ENCODE data around the gene N4BP3. TPM values are rescaled to one million over a fixed set of nuclear protein-coding genes. Genes with fewer than 3 reads are reported as not detected.

N4BP3 gene
- polyA plus RNA-seq, 4 donors = 4.0 to 5.2 (median 4.5) TPM

DNA sequence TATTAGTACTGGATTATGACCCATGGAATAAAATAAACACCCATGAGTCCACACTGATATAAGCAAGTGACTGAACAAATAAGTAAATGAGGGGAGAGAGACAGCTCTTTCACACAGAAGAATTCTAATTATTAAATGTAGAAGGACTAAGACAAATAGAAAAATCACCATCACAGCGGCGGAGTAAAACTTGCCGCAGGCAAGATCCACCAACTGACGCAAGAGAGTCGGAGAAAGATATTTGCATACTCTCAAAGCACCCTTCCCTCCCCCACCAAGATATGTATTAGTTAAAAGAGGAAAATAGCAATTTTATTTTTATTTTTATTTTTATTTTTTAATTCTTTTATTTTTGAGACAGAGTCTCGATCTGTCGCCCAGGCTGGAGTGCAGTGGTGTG lies 14.6 kb upstream of the N4BP3 start:
- DNase-seq (ENCODE audit: low read depth in 4 of 4, low spot score in 3 of 4) = no peak

DNA sequence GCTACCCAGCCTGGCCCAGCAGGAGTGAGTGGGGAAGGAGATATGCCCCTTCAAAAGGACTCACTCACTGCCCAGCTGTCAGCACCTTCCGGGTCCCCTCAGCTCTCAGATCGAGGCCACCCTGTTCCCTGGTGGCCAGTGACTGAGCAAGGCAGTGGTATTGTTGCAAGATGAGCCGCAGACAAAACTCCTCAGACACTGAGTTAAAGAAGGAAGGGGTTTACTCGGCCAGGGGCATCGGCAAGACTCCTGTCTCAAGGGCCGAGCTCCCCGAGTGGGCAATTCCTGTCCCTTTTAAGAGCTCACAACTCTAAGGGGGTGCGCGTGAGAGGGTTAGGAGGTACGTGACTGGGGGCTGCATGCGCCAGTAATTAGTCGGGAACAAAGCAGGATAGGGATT lies 9.7 kb upstream of the N4BP3 start:
- DNase-seq (ENCODE audit: low read depth in 4 of 4, low spot score in 3 of 4) = no peak

- DNase-seq (ENCODE audit: low read depth in 4 of 4, low spot score in 3 of 4) = no peak
Measured at GRCh38 chr5:178104492-178104891, 8.8 kb upstream of the N4BP3 start.

DNA sequence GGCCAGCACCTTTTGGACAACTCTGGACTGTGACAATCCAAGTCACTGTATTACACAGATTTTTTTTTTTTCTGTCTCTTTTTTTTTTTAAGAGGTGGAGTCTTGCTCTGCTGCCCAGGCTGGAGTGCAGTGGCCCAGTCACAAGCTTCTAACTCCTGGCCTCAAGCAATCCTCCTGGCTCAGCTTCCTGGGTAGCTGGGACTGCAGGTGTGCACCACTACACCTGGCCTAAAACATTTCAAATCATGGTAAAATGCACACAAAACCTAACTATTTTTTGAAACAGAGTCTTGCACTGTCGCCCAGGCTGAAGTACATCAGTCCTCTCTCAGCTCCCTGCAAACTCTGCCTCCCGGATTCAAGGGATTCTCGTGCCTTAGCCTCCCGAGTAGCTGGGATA lies 7.2 kb upstream of the N4BP3 start:
- DNase-seq (ENCODE audit: low read depth in 4 of 4, low spot score in 3 of 4) = no peak

- no peak for DNase-seq (ENCODE audit: low read depth in 4 of 4, low spot score in 3 of 4)
Measured at GRCh38 chr5:178106556-178107239, 6.6 kb upstream of the N4BP3 start.

GRCh38 chr5:178107756-178108310 lies 5.5 kb upstream of the N4BP3 start:
- no peak for DNase-seq (ENCODE audit: low read depth in 4 of 4, low spot score in 3 of 4)

- DNase-seq (ENCODE audit: low read depth in 4 of 4, low spot score in 3 of 4) = no peak
Measured at GRCh38 chr5:178108446-178108845, 4.9 kb upstream of the N4BP3 start.

DNA sequence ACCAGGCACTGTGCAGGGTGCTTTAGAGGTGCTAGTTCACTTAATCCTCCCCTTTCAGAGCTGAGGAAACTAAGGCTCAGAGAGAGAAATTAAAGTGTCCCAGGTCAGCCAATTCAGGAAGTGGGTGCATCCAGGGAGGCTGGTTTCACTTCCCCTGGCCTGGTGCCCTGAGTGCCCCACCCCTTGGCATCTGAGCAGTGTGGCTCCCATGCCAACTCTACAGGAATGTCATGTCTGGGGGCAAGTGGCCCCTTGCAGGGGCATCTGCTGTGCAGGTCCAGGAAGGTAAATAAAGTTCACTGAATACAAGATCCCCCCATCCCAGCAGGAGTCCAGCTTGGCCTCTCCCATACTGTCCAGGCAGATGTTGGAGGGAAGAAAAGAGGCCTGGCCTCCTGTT lies 4.4 kb upstream of the N4BP3 start:
- no peak for DNase-seq (ENCODE audit: low read depth in 4 of 4, low spot score in 3 of 4)

- no peak for DNase-seq (ENCODE audit: low read depth in 4 of 4, low spot score in 3 of 4)
Measured at GRCh38 chr5:178110511-178110910, 2.8 kb upstream of the N4BP3 start.

GRCh38 chr5:178111925-178112324 lies 1.4 kb upstream of the N4BP3 start:
- no peak for DNase-seq (ENCODE audit: low read depth in 4 of 4, low spot score in 3 of 4)

DNA sequence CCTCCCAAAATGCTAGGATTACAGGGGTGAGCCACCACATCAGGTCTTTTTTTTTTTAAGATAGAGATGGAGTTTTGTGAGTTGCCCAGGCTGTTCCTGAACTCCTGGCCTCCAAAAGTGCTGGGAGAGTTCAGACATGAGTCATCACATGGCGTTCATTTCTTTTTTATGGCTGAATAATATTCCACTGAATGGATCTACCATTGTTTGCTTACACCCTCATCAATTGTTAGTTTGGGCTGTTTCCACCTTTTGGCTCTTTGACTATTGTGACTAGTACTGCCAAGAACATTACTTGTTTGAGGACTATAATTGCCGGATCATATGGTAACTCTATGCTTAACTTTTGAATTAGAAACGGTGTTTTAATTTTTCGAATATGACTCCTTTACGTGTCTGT lies 787 bp upstream of the N4BP3 start:
- DNase-seq (ENCODE audit: low read depth in 4 of 4, low spot score in 3 of 4) = no peak

DNA sequence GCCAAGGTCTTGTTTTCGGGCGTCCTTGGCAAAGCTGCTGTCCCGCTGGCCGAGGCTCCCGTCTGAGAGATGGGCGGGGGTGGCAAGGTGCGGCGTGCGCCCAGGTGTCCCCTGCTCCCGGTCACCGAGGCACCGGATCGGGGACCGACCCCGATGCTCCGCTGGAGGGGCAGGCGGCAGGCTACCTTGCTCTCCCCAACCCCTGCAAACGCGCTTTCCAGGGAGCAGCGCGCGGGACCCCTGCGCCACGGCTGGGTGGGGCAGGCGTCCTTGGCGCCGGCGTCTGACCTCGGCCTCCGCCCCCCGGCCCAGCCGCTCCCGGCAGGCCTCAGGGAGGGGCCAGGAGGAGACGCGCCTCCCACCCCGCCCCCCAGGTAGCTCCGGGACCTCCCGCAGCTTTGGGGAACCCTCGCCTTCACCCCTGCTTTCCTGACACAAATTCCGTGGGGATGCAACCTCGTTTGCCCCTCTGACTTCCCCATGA lies 551 bp downstream of the N4BP3 start:
- DNase-seq (ENCODE audit: low read depth in 4 of 4, low spot score in 3 of 4) = no peak

- DNase-seq (ENCODE audit: low read depth in 4 of 4, low spot score in 3 of 4) = no peak
Measured at GRCh38 chr5:178114325-178115135, 1.2 kb downstream of the N4BP3 start.

DNA sequence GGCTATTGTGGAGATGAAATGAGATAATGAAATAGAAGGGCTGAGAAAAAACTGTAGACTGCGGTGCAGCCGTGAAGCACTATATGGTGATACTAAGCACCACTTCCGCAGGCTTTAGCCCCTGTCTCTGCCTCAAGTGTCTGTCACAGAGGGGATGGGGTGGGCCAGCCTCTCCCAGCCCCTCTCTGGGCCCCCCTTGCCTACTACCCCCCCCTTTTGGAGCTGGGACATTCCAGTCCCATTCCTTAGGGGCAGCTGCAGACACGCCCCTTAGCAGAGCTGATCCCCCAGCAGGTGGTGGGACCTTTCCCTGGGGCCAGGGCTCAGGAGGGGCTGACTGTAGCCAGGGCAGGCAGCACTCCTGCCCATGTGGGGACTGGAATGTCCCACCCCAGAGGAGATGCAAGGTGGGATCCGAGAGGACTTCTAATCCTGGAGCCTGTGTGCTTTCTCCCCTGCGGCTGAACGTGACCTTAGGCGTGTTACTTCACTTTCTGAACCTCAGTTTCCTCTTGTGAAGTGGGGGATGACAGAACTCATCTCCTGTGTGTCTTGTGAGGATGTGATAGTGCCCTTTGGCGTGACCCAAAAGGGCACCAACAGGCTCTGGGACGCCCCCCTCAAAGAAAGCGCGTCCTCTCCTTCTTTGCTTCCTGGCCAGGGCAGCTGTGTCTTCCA lies 1.9 kb downstream of the N4BP3 start:
- DNase-seq (ENCODE audit: low read depth in 4 of 4, low spot score in 3 of 4) = no peak

- DNase-seq (ENCODE audit: low read depth in 4 of 4, low spot score in 3 of 4) = no peak
Measured at GRCh38 chr5:178115814-178116142, 2.4 kb downstream of the N4BP3 start.

GRCh38 chr5:178116143-178116885 lies 3.0 kb downstream of the N4BP3 start:
- no peak for DNase-seq (ENCODE audit: low read depth in 4 of 4, low spot score in 3 of 4)

GRCh38 chr5:178117923-178118701 lies 4.8 kb downstream of the N4BP3 start:
- no peak for DNase-seq (ENCODE audit: low read depth in 4 of 4, low spot score in 3 of 4)

DNA sequence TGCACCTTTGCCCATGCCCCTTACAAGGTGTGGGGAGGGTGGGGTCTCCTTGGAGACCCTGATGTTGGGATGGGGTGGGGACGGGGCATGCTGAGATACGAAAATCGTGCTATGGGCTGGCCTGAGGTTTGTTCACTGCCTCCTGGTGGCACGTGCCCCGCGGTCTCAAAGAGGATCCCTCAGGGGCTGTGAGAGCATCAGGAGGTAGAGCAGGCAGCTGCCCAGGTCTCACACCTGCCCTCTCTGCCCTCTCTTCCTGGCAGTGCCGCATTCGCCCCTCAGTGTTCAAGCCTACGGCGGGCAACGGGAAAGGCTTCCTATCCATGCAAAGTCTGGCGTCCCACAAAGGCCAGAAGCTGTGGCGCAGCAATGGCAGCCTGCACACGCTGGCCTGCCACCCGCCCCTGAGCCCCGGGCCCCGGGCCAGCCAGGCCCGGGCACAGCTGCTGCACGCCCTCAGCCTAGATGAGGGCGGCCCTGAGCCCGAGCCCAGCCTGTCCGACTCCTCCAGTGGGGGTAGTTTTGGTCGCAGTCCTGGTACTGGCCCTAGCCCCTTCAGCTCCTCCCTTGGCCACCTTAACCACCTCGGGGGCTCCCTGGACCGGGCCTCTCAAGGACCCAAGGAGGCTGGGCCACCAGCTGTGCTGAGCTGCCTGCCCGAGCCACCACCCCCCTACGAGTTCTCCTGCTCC lies 6.7 kb downstream of the N4BP3 start:
- no peak for DNase-seq (ENCODE audit: low read depth in 4 of 4, low spot score in 3 of 4)

Data from right renal pelvis (tissue), 4 donors.